K562 (cell line): Measurements from ENCODE around the gene MRPS10. TPM values are rescaled to one million over a fixed set of nuclear protein-coding genes. Genes with fewer than 3 reads are reported as not detected.
A peak's percentile ranks its signal among the peaks of the same experiment; 100 is the strongest.

Source experiments
- ARHGAP35 ChIP-seq: fragments of 450-650 bp; IDR thresholded peaks from 2 replicates; pipeline ENCODE4 v1.6.1; 2018; ENCODE audit not compliant: partially characterized antibody
- CXXC5 ChIP-seq: fragments of 250-450 bp; sonication (Bioruptor Pico); IDR thresholded peaks from 2 replicates; pipeline ENCODE4 v1.8.0; 2022; ENCODE audit warnings: inconsistent platforms, mild to moderate bottlenecking, moderate library complexity
- DNMT1 ChIP-seq: fragments of 450-650 bp; IDR thresholded peaks from 2 replicates; pipeline ENCODE4 v1.6.1; 2016; ENCODE audit warnings: antibody characterized with exemption, mild to moderate bottlenecking
- EP300 ChIP-seq: IDR thresholded peaks from 2 replicates; pipeline ENCODE4 v1.6.1; 2012; ENCODE audit warnings: low read length, improper control_type of control experiment
- ESRRB ChIP-seq: fragments of 250-450 bp; sonication (Bioruptor Pico); IDR thresholded peaks from 2 replicates; pipeline ENCODE4 v1.5.0; 2020; ENCODE audit warnings: mild to moderate bottlenecking, moderate library complexity, borderline replicate concordance
- ETV1 ChIP-seq: fragments of 450-650 bp; conservative IDR thresholded peaks from 2 replicates; pipeline ENCODE4 v1.6.1; 2016; ENCODE audit warnings: missing genetic modification characterization, control low read depth, low read depth, missing compliant biosample characterization
- FOXA3 ChIP-seq, 2 experiments: fragments of 450-650 bp in 1 of 2; sonication (generic) in 1 of 2; formaldehyde crosslinking; IDR thresholded peaks in 1 of 2; conservative IDR thresholded peaks in 1 of 2; 2 replicates each; pipeline versions ENCODE4 v1.4.0 to v1.8.0; 2020 to 2022; ENCODE audit warnings: mild to moderate bottlenecking in 2 of 2, missing genetic modification reagents in 1 of 2
- HMGXB4 ChIP-seq: sonication (generic); formaldehyde crosslinking; IDR thresholded peaks from 2 replicates; pipeline ENCODE4 v1.8.1; 2023; ENCODE audit warnings: mild to moderate bottlenecking, missing genetic modification reagents
- KLF16 ChIP-seq: IDR thresholded peaks from 2 replicates; pipeline ENCODE4 v1.6.1; 2016; ENCODE audit warnings: antibody characterized with exemption
- MCM2 ChIP-seq: fragments of 450-650 bp; IDR thresholded peaks from 2 replicates; pipeline ENCODE4 v1.6.1; 2017; ENCODE audit warnings: low read depth, mild to moderate bottlenecking
- MEF2D ChIP-seq: conservative IDR thresholded peaks from 2 replicates; pipeline ENCODE4 v1.6.1; 2016; ENCODE audit warnings: low read depth, missing genetic modification characterization, missing compliant biosample characterization
- MTA2 ChIP-seq: fragments of 450-650 bp; IDR thresholded peaks from 2 replicates; pipeline ENCODE4 v1.6.1; 2016; ENCODE audit warnings: low read depth
- NR0B1 ChIP-seq: fragments of 450-650 bp; IDR thresholded peaks from one replicate; pipeline ENCODE4 v1.6.1; 2018; ENCODE audit warnings: mild to moderate bottlenecking, moderate library complexity; ENCODE audit not compliant: partially characterized antibody
- POLR2H ChIP-seq: IDR thresholded peaks from 2 replicates; pipeline ENCODE4 v1.6.1; 2016; ENCODE audit warnings: missing genetic modification characterization, low read depth, mild to moderate bottlenecking, control low read depth, missing compliant biosample characterization, moderate library complexity
- POLR3G ChIP-seq: IDR thresholded peaks from 2 replicates; pipeline ENCODE4 v1.6.1; 2011; ENCODE audit not compliant: insufficient read length, insufficient replicate concordance; ENCODE audit errors: extremely low read depth
- RHOXF2B ChIP-seq: fragments of 250-450 bp; sonication (Bioruptor Pico); conservative IDR thresholded peaks from 2 replicates; pipeline ENCODE4 v1.5.1; 2021
- SMAD4 ChIP-seq: fragments of 250-450 bp; sonication (Bioruptor Pico); conservative IDR thresholded peaks from 2 replicates; pipeline ENCODE4 v1.8.0; 2021; ENCODE audit warnings: inconsistent platforms, mild to moderate bottlenecking, moderate library complexity
- SPI1 ChIP-seq: IDR thresholded peaks from 2 replicates; pipeline ENCODE4 v1.6.1; 2011; ENCODE audit warnings: low read depth, low read length, control low read depth, borderline replicate concordance
- SRSF1 ChIP-seq: fragments of 200-400 bp; formaldehyde crosslinking; IDR thresholded peaks from 2 replicates; pipeline ENCODE4 v1.6.1; 2017; ENCODE audit warnings: mild to moderate bottlenecking, low read depth, low read length, moderate library complexity
- TCFL5 ChIP-seq: fragments of 250-450 bp; sonication (Bioruptor Pico); conservative IDR thresholded peaks from 2 replicates; pipeline ENCODE4 v1.6.1; 2021; ENCODE audit warnings: mild to moderate bottlenecking, moderate library complexity, matching md5 sums
- ZC3H11A ChIP-seq: IDR thresholded peaks from 2 replicates; pipeline ENCODE4 v1.6.1; 2012; ENCODE audit warnings: low read depth, low read length, improper control_type of control experiment
- ZEB2 ChIP-seq: fragments of 450-650 bp; IDR thresholded peaks from 2 replicates; pipeline ENCODE4 v1.6.1; 2016
- ZNF124 ChIP-seq: sonication (generic); formaldehyde crosslinking; IDR thresholded peaks from 2 replicates; pipeline ENCODE4 v1.8.1; 2022; ENCODE audit warnings: missing genetic modification reagents
- ZNF280A ChIP-seq: fragments of 450-650 bp; IDR thresholded peaks from 2 replicates; pipeline ENCODE4 v1.6.1; 2018; ENCODE audit warnings: mild to moderate bottlenecking, low read depth; ENCODE audit not compliant: partially characterized antibody
- ZNF695 ChIP-seq: fragments of 450-650 bp; formaldehyde crosslinking; IDR thresholded peaks from 2 replicates; pipeline ENCODE4 v1.4.0; 2020; ENCODE audit warnings: mild to moderate bottlenecking, moderate library complexity
- ZNF699 ChIP-seq: fragments of 250-450 bp; sonication (Bioruptor Pico); IDR thresholded peaks from 2 replicates; pipeline ENCODE4 v1.8.0; 2021; ENCODE audit warnings: mild to moderate bottlenecking, moderate library complexity; ENCODE audit not compliant: insufficient replicate concordance
- polyA plus RNA-seq, 8 experiments: library from polyadenylated mRNA; depleted of rRNA in 4 of 8; stranded (reverse) in 5 of 8; unstranded in 3 of 8; fragments of >200 nt; fragmentation: Nextera tagmentation in 2 of 8; fragmentation: Illumina TruSeq in 1 of 8; extraction: Ambion mirVana in 2 of 8; extraction: Trizol in 1 of 8; gene quantifications; 2 replicates each; pipeline versions ENCODE4 v1.2.1 to v1.2.3, GENCODE V29; 2011 to 2014; ENCODE audit warnings: inconsistent platforms in 1 of 8, missing spikeins in 1 of 8
- total RNA-seq, 7 experiments: library from RNA; depleted of rRNA in 6 of 7; stranded (reverse); fragments of >200 nt in 6 of 7; fragmentation: Illumina TruSeq in 2 of 7; extraction: Trizol in 2 of 7; gene quantifications; 2 replicates each; pipeline versions ENCODE4 v1.2.1 to v1.2.3, GENCODE V29; 2011 to 2021; ENCODE audit warnings: low replicate concordance in 1 of 7

Gene MRPS10
- total and polyA plus RNA-seq, 9 of the 15 experiments (the other 6 are each of a cell fraction or from before 2014, with no cell fraction given): 48.6 to 166 (median 93.7) TPM

- 0 out of 2 replicates have a peak, but pooled peaks have one; percentile 0 for TF ChIP-seq SPI1
- no peak for TF ChIP-seq POLR3G
- no peak for TF ChIP-seq POLR2H
- no peak for TF ChIP-seq HMGXB4 (CRISPR knock-in tag)
- TF ChIP-seq MCM2: no peak
- peak; percentile 96 for TF ChIP-seq KLF16
- no peak for TF ChIP-seq ZC3H11A
- TF ChIP-seq ARHGAP35: no peak
- TF ChIP-seq SRSF1: no peak
- peak; percentile 99 for TF ChIP-seq MTA2
- TF ChIP-seq NR0B1: no peak
- TF ChIP-seq MEF2D: peak; percentile 60
- TF ChIP-seq ZNF695 (CRISPR knock-in tag): no peak
- peak; percentile 95 for TF ChIP-seq SMAD4 (CRISPR knock-in tag)
- no peak for TF ChIP-seq ESRRB
- TF ChIP-seq CXXC5 (CRISPR knock-in tag): peak; percentile 96
- no peak for TF ChIP-seq ZNF124 (CRISPR knock-in tag)
- TF ChIP-seq DNMT1: peak; percentile 95; the same call in 1 of the 2 replicates
- TF ChIP-seq TCFL5: no peak
- no peak for TF ChIP-seq RHOXF2B (CRISPR knock-in tag)
- peak; percentile 86 to 91 for TF ChIP-seq FOXA3 (CRISPR knock-in tag; conservative IDR thresholded peaks at IDR 0.05 in 1 of 2, IDR thresholded peaks at IDR 0.05 in 1 of 2)
- peak; percentile 99 for TF ChIP-seq ZEB2
- TF ChIP-seq ETV1: peak; percentile 95
- TF ChIP-seq EP300: peak; percentile 97
- TF ChIP-seq ZNF699 (CRISPR knock-in tag): no peak
- TF ChIP-seq ZNF280A: no peak
Observed at GRCh38 chr6:42197555-42198362, 19.9 kb downstream of the MRPS10 start (continued).
